Muscle layer of colon (tissue), 2 donors: ENCODE measurements around the gene ISM1.

Experiments used
- H3K27ac ChIP-seq: one replicate; pipeline ENCODE4 v1.7.0; 2013; ENCODE audit warnings: low read depth, mild to moderate bottlenecking, low read length, moderate library complexity
- H3K27me3 ChIP-seq, 2 donors: one replicate each; pipeline ENCODE4 v1.7.0; 2013; ENCODE audit warnings: low read length in 2 of 2, mild to moderate bottlenecking in 2 of 2; ENCODE audit not compliant: insufficient read depth in 2 of 2, control insufficient read depth in 1 of 2
- H3K36me3 ChIP-seq: one replicate; pipeline ENCODE4 v1.7.0; 2013; ENCODE audit warnings: mild to moderate bottlenecking, low read length; ENCODE audit not compliant: insufficient read depth
- H3K4me1 ChIP-seq: one replicate; pipeline ENCODE4 v1.7.0; 2013; ENCODE audit warnings: mild to moderate bottlenecking, low read length; ENCODE audit not compliant: insufficient read depth
- H3K4me3 ChIP-seq, 2 donors: one replicate each; pipeline ENCODE4 v1.7.0; 2013; ENCODE audit warnings: low read length in 2 of 2, low read depth in 1 of 2, mild to moderate bottlenecking in 1 of 2, moderate library complexity in 1 of 2
- H3K9ac ChIP-seq: one replicate; pipeline ENCODE4 v1.7.0; 2013; ENCODE audit warnings: low read length
- H3K9me3 ChIP-seq: one replicate; pipeline ENCODE4 v1.7.0; 2013; ENCODE audit warnings: mild to moderate bottlenecking, low read length
- donor health status: abdominal sarcoma.
- donor health status: Adenocarcinoma of cecum.

The ISM1 gene

GRCh38 chr20:13205848-13206434 is 15.1 kb upstream of the ISM1 start:
- Histone ChIP-seq H3K27ac (no peak overlapping the region), H3K27me3 (no peaks in the 10 kb centered on the region), H3K4me3 (no peak overlapping the region), H3K9ac (no peak overlapping the region), H3K9me3 (no peaks in the 10 kb centered on the region), H3K36me3 (no peaks in the 10 kb centered on the region), H3K4me1 (no peaks in the 10 kb centered on the region)

- no peaks in the 10 kb centered on the region for H3K36me3 ChIP-seq
- H3K4me1 ChIP-seq = no peaks in the 10 kb centered on the region
- no peak overlapping the region for H3K4me3 ChIP-seq
- H3K9ac ChIP-seq = no peak overlapping the region
- H3K27ac ChIP-seq = no peak overlapping the region
- H3K9me3 ChIP-seq = no peaks in the 10 kb centered on the region
- no peaks in the 10 kb centered on the region for H3K27me3 ChIP-seq
These were observed 14.1 kb upstream of the ISM1 start for GRCh38 chr20:13207016-13207415.

- no peaks in the 10 kb centered on the region for H3K4me1 ChIP-seq
- no peak overlapping the region for H3K4me3 ChIP-seq
- no peaks in the 10 kb centered on the region for H3K36me3 ChIP-seq
- H3K9me3 ChIP-seq = no peaks in the 10 kb centered on the region
- no peak overlapping the region for H3K9ac ChIP-seq
- H3K27ac ChIP-seq = no peak overlapping the region
- no peaks in the 10 kb centered on the region for H3K27me3 ChIP-seq
These were observed 9.0 kb upstream of the ISM1 start for GRCh38 chr20:13211956-13212618.

GRCh38 chr20:13212750-13213149 is 8.3 kb upstream of the ISM1 start:
- H3K27ac ChIP-seq = no peak overlapping the region

GRCh38 chr20:13213335-13213734 is 7.7 kb upstream of the ISM1 start:
- Histone ChIP-seq H3K27me3 (no peaks in the 10 kb centered on the region), H3K36me3 (no peaks in the 10 kb centered on the region), H3K27ac (no peak overlapping the region), H3K9ac (no peak overlapping the region), H3K9me3 (no peaks in the 10 kb centered on the region), H3K4me1 (no peaks in the 10 kb centered on the region), H3K4me3 (no peak overlapping the region)

More at GRCh38 chr20:13212750-13213149, 8.3 kb upstream of the ISM1 start:
- no peak overlapping the region for H3K9ac ChIP-seq
- no peaks in the 10 kb centered on the region for H3K36me3 ChIP-seq
- H3K4me3 ChIP-seq = no peak overlapping the region
- no peaks in the 10 kb centered on the region for H3K9me3 ChIP-seq
- no peaks in the 10 kb centered on the region for H3K27me3 ChIP-seq
- no peaks in the 10 kb centered on the region for H3K4me1 ChIP-seq

GRCh38 chr20:13216533-13216932 is 4.5 kb upstream of the ISM1 start:
- Histone ChIP-seq H3K9ac (no peak overlapping the region), H3K27me3 (peaks cover 9 to 22% of the 10 kb centered on the region in 2 donors), H3K27ac (no peak overlapping the region), H3K4me1 (peaks cover 6% of the 10 kb centered on the region), H3K36me3 (no peaks in the 10 kb centered on the region), H3K4me3 (no peak overlapping the region), H3K9me3 (no peaks in the 10 kb centered on the region)

GRCh38 chr20:13219327-13220193 is 1.5 kb upstream of the ISM1 start:
- Histone ChIP-seq H3K27ac (no peak overlapping the region), H3K4me3 (peak overlapping the region; percentile 46 to 62), H3K27me3 (peaks cover 9 to 22% of the 10 kb centered on the region in 2 donors)

GRCh38 chr20:13220194-13220903 is 725 bp upstream of the ISM1 start:
- peak overlapping the region; percentile 46 to 62 for H3K4me3 ChIP-seq
- no peaks in the 10 kb centered on the region for H3K9me3 ChIP-seq
- H3K4me1 ChIP-seq = peaks cover 12% of the 10 kb centered on the region
- H3K27me3 ChIP-seq = peaks cover 9 to 22% of the 10 kb centered on the region in 2 donors
- no peak overlapping the region for H3K27ac ChIP-seq
- H3K9ac ChIP-seq = no peak overlapping the region
- H3K36me3 ChIP-seq = no peaks in the 10 kb centered on the region

More at GRCh38 chr20:13219327-13220193, 1.5 kb upstream of the ISM1 start:
- H3K9me3 ChIP-seq = no peaks in the 10 kb centered on the region
- no peak overlapping the region for H3K9ac ChIP-seq
- H3K4me1 ChIP-seq = peaks cover 12% of the 10 kb centered on the region
- no peaks in the 10 kb centered on the region for H3K36me3 ChIP-seq

- no peaks in the 10 kb centered on the region for H3K36me3 ChIP-seq
- H3K4me3 ChIP-seq = no peak overlapping the region
- H3K27ac ChIP-seq = no peak overlapping the region
- no peak overlapping the region for H3K9ac ChIP-seq
- H3K27me3 ChIP-seq = peaks cover 9 to 22% of the 10 kb centered on the region in 2 donors
- peaks cover 12% of the 10 kb centered on the region for H3K4me1 ChIP-seq
- no peaks in the 10 kb centered on the region for H3K9me3 ChIP-seq
These were observed 219 bp downstream of the ISM1 start for GRCh38 chr20:13221313-13221672.

- Histone ChIP-seq H3K27me3 (peaks cover 9 to 22% of the 10 kb centered on the region in 2 donors), H3K36me3 (no peaks in the 10 kb centered on the region)
These were observed 722 bp downstream of the ISM1 start for GRCh38 chr20:13221673-13222318.

GRCh38 chr20:13222319-13222716 is 1.2 kb downstream of the ISM1 start:
- no peak overlapping the region for H3K9ac ChIP-seq
- H3K27ac ChIP-seq = no peak overlapping the region
- peaks cover 9 to 22% of the 10 kb centered on the region in 2 donors for H3K27me3 ChIP-seq
- peaks cover 12% of the 10 kb centered on the region for H3K4me1 ChIP-seq
- no peak overlapping the region for H3K4me3 ChIP-seq
- H3K9me3 ChIP-seq = no peaks in the 10 kb centered on the region
- no peaks in the 10 kb centered on the region for H3K36me3 ChIP-seq

More at GRCh38 chr20:13221673-13222318, 722 bp downstream of the ISM1 start:
- Histone ChIP-seq H3K4me3 (peak overlapping the region; percentile 50 to 57), H3K27ac (no peak overlapping the region), H3K9ac (no peak overlapping the region), H3K9me3 (no peaks in the 10 kb centered on the region), H3K4me1 (peaks cover 12% of the 10 kb centered on the region)
